IMR-90 (cell line): ENCODE measurements around the gene PILRA. TPM values are rescaled to one million over a fixed set of nuclear protein-coding genes. Genes with fewer than 3 reads are reported as not detected.

Source experiments
- ATAC-seq: fragments of 200-7000 bp; cut with Tn5 transposase; 2 replicates; pipeline ENCODE4 v1.9.1; 2020; ENCODE audit warnings: low read depth, mild to moderate bottlenecking, moderate library complexity
- BruUV-seq: library from RNA; stranded (reverse); fragments of 400-500 nt; replicated peaks from 2 replicates; lab custom pipeline; 2021; lab: Mats Ljungman, UMichigan
- CTCF ChIA-PET: fragments of 300-600 bp; formaldehyde crosslinking; extraction: SDS; loops from one replicate; lab custom pipeline; 2021; ENCODE audit warnings: antibody characterized with exemption; lab: Yijun Ruan, JAX
- POLR2A ChIA-PET: fragments of 300-600 bp; sonication (Branson Sonifier 250); formaldehyde crosslinking; loops from one replicate; lab custom pipeline; 2022; ENCODE audit warnings: antibody characterized with exemption; ENCODE audit not compliant: unreplicated experiment; lab: Charles Lee
- DNase-seq: peaks from one replicate; pipeline ENCODE4 v3.0.0; 2013
- H2AFZ ChIP-seq: replicated peaks from 2 replicates; pipeline ENCODE3; 2013; ENCODE audit warnings: low read length, mild to moderate bottlenecking; ENCODE audit not compliant: poor library complexity
- H2AK5ac ChIP-seq: 2 replicates; pipeline ENCODE4 v1.6.1; 2013; ENCODE audit warnings: low read depth, low read length, inconsistent platforms
- H2AK9ac ChIP-seq: replicated peaks from 2 replicates; pipeline ENCODE3; 2013; ENCODE audit warnings: mild to moderate bottlenecking, low read depth, low read length, moderate library complexity; ENCODE audit not compliant: poor library complexity
- H2BK120ac ChIP-seq: 2 replicates; pipeline ENCODE4 v1.6.1; 2013; ENCODE audit warnings: low read depth, low read length, inconsistent platforms
- H2BK15ac ChIP-seq: 3 replicates; pipeline ENCODE4 v1.6.1; 2013; ENCODE audit warnings: low read depth, low read length, inconsistent platforms
- H2BK20ac ChIP-seq: 2 replicates; pipeline ENCODE4 v1.6.1; 2013; ENCODE audit warnings: low read depth, mild to moderate bottlenecking, inconsistent platforms, low read length, moderate library complexity
- H2BK5ac ChIP-seq: 2 replicates; pipeline ENCODE4 v1.6.1; 2013; ENCODE audit warnings: mild to moderate bottlenecking, low read depth, low read length, inconsistent platforms; ENCODE audit not compliant: poor library complexity, severe bottlenecking
- H3K14ac ChIP-seq: replicated peaks from 2 replicates; pipeline ENCODE4 v1.6.1; 2013; ENCODE audit warnings: low read depth, low read length, inconsistent platforms
- H3K18ac ChIP-seq: 2 replicates; pipeline ENCODE4 v1.6.1; 2013; ENCODE audit warnings: low read depth, low read length, control low read depth
- H3K23ac ChIP-seq: 2 replicates; pipeline ENCODE4 v1.6.1; 2013; ENCODE audit warnings: low read depth, low read length, inconsistent platforms
- H3K27ac ChIP-seq: 2 replicates; pipeline ENCODE4 v1.5.1; 2013; ENCODE audit warnings: mild to moderate bottlenecking, control low read depth, low read length; ENCODE audit not compliant: insufficient read depth
- H3K27me3 ChIP-seq: 2 replicates; pipeline ENCODE4 v1.6.1; 2013; ENCODE audit warnings: low read length; ENCODE audit not compliant: control insufficient read depth, insufficient read depth
- H3K36me3 ChIP-seq: 2 replicates; pipeline ENCODE4 v1.6.1; 2013; ENCODE audit warnings: low read length, mixed read lengths; ENCODE audit not compliant: control insufficient read depth, insufficient read depth
- H3K4ac ChIP-seq: 2 replicates; pipeline ENCODE4 v1.6.1; 2013; ENCODE audit warnings: low read depth, low read length, inconsistent platforms
- H3K4me1 ChIP-seq: 2 replicates; pipeline ENCODE4 v1.6.1; 2013; ENCODE audit warnings: low read length, mixed read lengths; ENCODE audit not compliant: control insufficient read depth, insufficient read depth
- H3K4me2 ChIP-seq: 2 replicates; pipeline ENCODE4 v1.6.1; 2013; ENCODE audit warnings: low read depth, mild to moderate bottlenecking, control low read depth, low read length, moderate library complexity
- H3K4me3 ChIP-seq: 2 replicates; pipeline ENCODE4 v1.5.1; 2013; ENCODE audit warnings: low read depth, mild to moderate bottlenecking, control low read depth, low read length, moderate library complexity; ENCODE audit not compliant: insufficient read depth
- H3K56ac ChIP-seq: 2 replicates; pipeline ENCODE4 v1.6.1; 2013; ENCODE audit warnings: low read length, inconsistent platforms; ENCODE audit not compliant: insufficient read depth; ENCODE audit errors: extremely low read depth
- H3K79me1 ChIP-seq, 2 experiments: 2 replicates each; pipeline ENCODE4 v1.6.1; 2013; ENCODE audit warnings: low read length in 2 of 2, inconsistent platforms in 1 of 2, low read depth in 1 of 2
- H3K9ac ChIP-seq: 2 replicates; pipeline ENCODE4 v1.6.1; 2013; ENCODE audit warnings: low read depth, low read length, control low read depth
- H3K9me1 ChIP-seq: 2 replicates; pipeline ENCODE4 v1.6.1; 2013; ENCODE audit warnings: low read length, inconsistent platforms; ENCODE audit not compliant: insufficient read depth
- H3K9me3 ChIP-seq: 2 replicates; pipeline ENCODE4 v1.6.1; 2013; ENCODE audit warnings: low read length; ENCODE audit not compliant: control insufficient read depth, insufficient read depth
- H4K20me1 ChIP-seq: 2 replicates; pipeline ENCODE4 v1.6.1; 2013; ENCODE audit warnings: low read length, inconsistent platforms; ENCODE audit not compliant: insufficient read depth
- H4K5ac ChIP-seq: 2 replicates; pipeline ENCODE4 v1.6.1; 2013; ENCODE audit warnings: mild to moderate bottlenecking, low read depth, low read length, control low read depth
- H4K8ac ChIP-seq, 2 experiments: 2 replicates each; pipeline ENCODE4 v1.6.1; 2013; ENCODE audit warnings: low read depth in 2 of 2, low read length in 2 of 2, control low read depth in 1 of 2, inconsistent platforms in 1 of 2
- H4K91ac ChIP-seq: 2 replicates; pipeline ENCODE4 v1.6.1; 2013; ENCODE audit warnings: low read depth, low read length, inconsistent platforms; ENCODE audit not compliant: insufficient read depth
- USF2 ChIP-seq: fragments of 150-350 bp; IDR thresholded peaks from 2 replicates; pipeline ENCODE4 v1.6.1; 2017; ENCODE audit warnings: mild to moderate bottlenecking, antibody characterized with exemption, low read length, low read depth
- WGBS, 2 experiments: methylation state at CpG; one replicate each; pipeline versions ENCODE4 v1.1.5 to v1.1.7; 2013; ENCODE audit warnings: missing lambda C conversion rate in 2 of 2; ENCODE audit not compliant: insufficient read length in 1 of 2; ENCODE audit errors: extremely low coverage in 2 of 2; 5-methylcytosine and 5-hydroxymethylcytosine counted together
- dilution Hi-C: fragments of 300-500 bp; cut with HindIII; formaldehyde crosslinking; loops from one replicate; pipeline ENCODE4 v1.14.3; 2018; ENCODE audit warnings: low sequenced_read_pairs; ENCODE audit not compliant: unreplicated experiment
- in situ Hi-C: fragments of 300-500 bp; cut with MboI; formaldehyde crosslinking; loops from 3 replicates; pipeline ENCODE4 v1.14.3; 2019; ENCODE audit warnings: low sequenced_read_pairs, inconsistent platforms, mixed read lengths
- intact Hi-C: fragments of 100-400 bp; cut with micrococcal nuclease; formaldehyde crosslinking; loops from 2 replicates; pipeline ENCODE4 v1.10.0; 2022
- polyA plus RNA-seq, 3 experiments: library from polyadenylated mRNA; depleted of rRNA; stranded (reverse); fragments of >200 nt; gene quantifications; 2 replicates each; pipeline ENCODE4 v1.2.3, GENCODE V29; 2012; ENCODE audit warnings: low replicate concordance in 1 of 3
- total RNA-seq: library from RNA; depleted of rRNA; stranded (reverse); fragments of >200 nt; gene quantifications from 2 replicates; pipeline ENCODE4 v1.2.3, GENCODE V29; 2012

Gene PILRA
- total and polyA plus RNA-seq, 2 of the 4 experiments (the other 2 are of a cell fraction) = 0.56 TPM; not detected in 1

DNA sequence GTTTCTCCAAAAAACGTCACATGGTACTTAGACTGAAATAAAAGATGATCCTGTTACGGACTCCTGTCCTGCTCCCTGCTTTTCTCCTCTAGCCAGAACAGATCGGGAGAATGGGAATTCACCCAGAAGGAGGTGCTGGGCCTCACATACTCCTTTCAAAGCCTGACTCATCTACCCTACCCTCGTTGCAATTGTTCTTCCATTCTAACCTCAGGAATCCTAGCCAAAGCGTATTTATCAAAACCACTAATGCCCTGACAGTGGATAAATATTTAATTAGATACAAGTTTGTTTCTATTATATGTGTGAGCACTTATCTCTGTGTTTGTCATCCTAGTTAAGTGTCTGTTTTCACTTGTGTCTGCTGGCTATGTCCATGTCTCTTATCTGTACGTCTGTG, 33.5 kb downstream of the PILRA start:
- Histone ChIP-seq H3K23ac (no peak overlapping the region), H3K9ac (no peak overlapping the region), H2BK15ac (no peak overlapping the region), H3K4me3 (no peak overlapping the region), H2BK120ac (no peak overlapping the region), H3K27me3 (peaks cover 48% of the 10 kb centered on the region), H2AFZ (no peak overlapping the region), H4K20me1 (no peaks in the 10 kb centered on the region), H3K79me1 (no peaks in the 10 kb centered on the region), H2BK20ac (no peak overlapping the region), H4K91ac (no peak overlapping the region), H4K8ac (no peak overlapping the region), H2AK5ac (no peak overlapping the region), H3K9me1 (no peaks in the 10 kb centered on the region), H2AK9ac (no peak overlapping the region), H2BK5ac (no peak overlapping the region), H3K56ac (no peak overlapping the region), H3K9me3 (no peaks in the 10 kb centered on the region), H3K4me2 (no peak overlapping the region), H3K4me1 (no peaks in the 10 kb centered on the region; the same call in 1 of the 2 replicates), H3K18ac (no peak overlapping the region), H3K4ac (no peak overlapping the region), H4K5ac (no peak overlapping the region), H3K36me3 (no peaks in the 10 kb centered on the region), H3K14ac (no peak overlapping the region), H3K27ac (no peak overlapping the region)
- peak; percentile 27; the same call in 1 of the 2 replicates for ATAC-seq
- ChIA-PET POLR2A (no interaction called here), CTCF (interaction anchor here (0.5 to 1.3 kb wide), 2 partner anchors 41 to 51 kb away, joined by 4 read pairs; no protein-coding TSS in a partner anchor)
- dilution Hi-C loops (no loop called here), intact Hi-C loops (loop anchor here (2.0 kb wide), 1 partner anchor 274 kb away; no protein-coding TSS in a partner anchor), in situ Hi-C loops (no loop called here)
- WGBS, 2 experiments = 20% methylated on average over 2 of the region's 6 CpGs; no CpG with 5 or more reads in 1 of the 2 experiments
- BruUV-seq = no TSS peak
- peak; percentile 40 for DNase-seq
- TF ChIP-seq USF2 = no peak
